Testis (tissue), 3 donors: ENCODE measurements around the gene CA6. TPM values are rescaled to one million over a fixed set of nuclear protein-coding genes. Genes with fewer than 3 reads are reported as not detected.
"Not testable (repeated sequence)": the region's sequence is repeated elsewhere in the genome, so short reads cannot be mapped to it uniquely, and the experiment has no call there.

Source experiments
- DNase-seq: peaks from one replicate; pipeline ENCODE4 v3.0.0-alpha.2; 2019
- H3K27ac ChIP-seq, 2 donors: fragments of 200-600 bp; sonication (generic); one replicate each; pipeline ENCODE4 v1.5.1; 2019
- H3K27me3 ChIP-seq: fragments of 200-600 bp; sonication (generic); one replicate; pipeline ENCODE4 v1.5.1; 2019
- H3K36me3 ChIP-seq: fragments of 200-600 bp; sonication (generic); one replicate; pipeline ENCODE4 v1.5.1; 2017; ENCODE audit warnings: low read depth; ENCODE audit errors: missing control alignments
- H3K4me1 ChIP-seq: fragments of 200-600 bp; sonication (generic); one replicate; pipeline ENCODE4 v1.5.1; 2019
- H3K4me3 ChIP-seq, 2 donors: fragments of 200-600 bp; sonication (generic); one replicate each; pipeline ENCODE4 v1.5.1; 2017 to 2019
- H3K9me3 ChIP-seq: fragments of 200-600 bp; sonication (generic); one replicate; pipeline ENCODE4 v1.5.1; 2017
- CTCF ChIP-seq, 3 experiments: fragments of 450-650 bp in 2 of 3; fragments of 200-600 bp in 1 of 3; sonication (generic) in 1 of 3; IDR thresholded peaks; one replicate each; pipeline ENCODE4 v1.5.1; 2016 to 2019; ENCODE audit warnings: antibody characterized with exemption in 3 of 3, mild to moderate bottlenecking in 2 of 3, moderate library complexity in 1 of 3
- POLR2A ChIP-seq: fragments of 450-650 bp; IDR thresholded peaks from one replicate; pipeline ENCODE4 v1.6.1; 2017; ENCODE audit warnings: antibody characterized with exemption, mild to moderate bottlenecking, moderate library complexity
- whole genome bisulfite sequencing, 2 donors: methylation state at CpG; one replicate each; pipeline ENCODE4 v1.1.5; 2018; 5-methylcytosine and 5-hydroxymethylcytosine counted together
- intact Hi-C: fragments of 100-400 bp; cut with DNase I; formaldehyde crosslinking; loops from one replicate; pipeline ENCODE4 v1.15.1; 2023; ENCODE audit warnings: low total_unique reads
- polyA plus RNA-seq: library from polyadenylated mRNA; stranded (reverse); fragments of 350-450 nt; fragmentation: Illumina TruSeq; extraction: RNeasy Lipid Tissue Mini Kit (QIAGEN cat#74804); gene quantifications from one replicate; pipeline ENCODE4 v1.2.3, GENCODE V29; 2014; ENCODE audit warnings: low read depth, low replicate concordance; ENCODE audit not compliant: insufficient read depth
- total RNA-seq, 2 donors: library from RNA; depleted of rRNA; stranded (reverse); fragments of >200 nt; gene quantifications; one replicate each; pipeline ENCODE4 v1.2.3, GENCODE V29; 2016

Gene CA6
- total and polyA plus RNA-seq, 3 donors from 2014 or later = 0.68 TPM; not detected in 2

GRCh38 chr1:8966606-8967005, 20.9 kb downstream of the CA6 start:
- H3K9me3 ChIP-seq = no peaks in the 10 kb centered on the region
- DNase-seq = no peak
- no peaks in the 10 kb centered on the region for H3K36me3 ChIP-seq
- no peak overlapping the region for H3K27ac ChIP-seq
- H3K4me1 ChIP-seq = no peaks in the 10 kb centered on the region
- H3K4me3 ChIP-seq = no peak overlapping the region
- 80 to 86% methylated on average over 3 to 4 of the region's 4 CpGs for WGBS, 2 donors
- H3K27me3 ChIP-seq = no peaks in the 10 kb centered on the region
- TF ChIP-seq POLR2A (no peak), CTCF (IDR thresholded peaks at IDR 0.05) (no peak)
- intact Hi-C loops = no loop called here

- H3K27me3 ChIP-seq, H3K27ac ChIP-seq, H3K4me1 ChIP-seq, H3K9me3 ChIP-seq, H3K4me3 ChIP-seq, DNase-seq, H3K36me3 ChIP-seq, intact Hi-C loops: not testable (repeated sequence)
- WGBS, 2 donors = 91 to 96% methylated on average over 9 of the region's 9 CpGs
Measured at GRCh38 chr1:8968902-8969301, 23.2 kb downstream of the CA6 start.

GRCh38 chr1:8969937-8970336, 24.3 kb downstream of the CA6 start:
- 85 to 87% methylated on average over 7 of the region's 7 CpGs for WGBS, 2 donors
- Histone ChIP-seq H3K27ac (no peak overlapping the region), H3K27me3 (no peaks in the 10 kb centered on the region), H3K4me1 (no peaks in the 10 kb centered on the region), H3K4me3 (no peak overlapping the region), H3K9me3 (no peaks in the 10 kb centered on the region), H3K36me3 (no peaks in the 10 kb centered on the region)
- intact Hi-C loops = no loop called here
- TF ChIP-seq CTCF (IDR thresholded peaks at IDR 0.05) (no peak), POLR2A (no peak)
- no peak for DNase-seq

GRCh38 chr1:8970870-8971337, 25.2 kb downstream of the CA6 start:
- Histone ChIP-seq H3K27ac (no peak overlapping the region), H3K27me3 (no peaks in the 10 kb centered on the region), H3K9me3 (no peaks in the 10 kb centered on the region), H3K4me3 (no peak overlapping the region), H3K4me1 (no peaks in the 10 kb centered on the region), H3K36me3 (no peaks in the 10 kb centered on the region)
- DNase-seq = no peak
- intact Hi-C loops = no loop called here
- WGBS, 2 donors = 88% methylated on average over 9 of the region's 9 CpGs
- TF ChIP-seq CTCF (IDR thresholded peaks at IDR 0.05) = no peak
- no peak for TF ChIP-seq POLR2A

- Histone ChIP-seq H3K27ac (no peak overlapping the region), H3K4me3 (no peak overlapping the region), H3K9me3 (no peaks in the 10 kb centered on the region), H3K4me1 (no peaks in the 10 kb centered on the region), H3K27me3 (no peaks in the 10 kb centered on the region), H3K36me3 (no peaks in the 10 kb centered on the region)
- no peak for DNase-seq
- intact Hi-C loops = no loop called here
- WGBS, 2 donors = 58 to 73% methylated on average over 7 of the region's 7 CpGs
- TF ChIP-seq POLR2A (no peak), CTCF (IDR thresholded peaks at IDR 0.05) (no peak)
Measured at GRCh38 chr1:8974551-8974950, 28.9 kb downstream of the CA6 start.
